GM12892 (cell line): Measurements from ENCODE around the gene CKS2.
"Not testable (repeated sequence)": the region's sequence is repeated elsewhere in the genome, so short reads cannot be mapped to it uniquely, and the experiment has no call there.

Source experiments
- DNase-seq: peaks from one replicate; pipeline ENCODE4 v3.0.0; 2011; ENCODE audit not compliant: insufficient read length
- FAIRE-seq: peaks from 2 replicates; lab custom pipeline; 2011; peaks lifted over from hg19 to GRCh38; lab: Jason Lieb, UNC
- POLR2A ChIP-seq: IDR thresholded peaks from 2 replicates; pipeline ENCODE4 v1.6.1; 2011; ENCODE audit warnings: low read depth, low read length, control low read depth
- POLR2AphosphoS5 ChIP-seq: IDR thresholded peaks from 2 replicates; pipeline ENCODE4 v1.6.1; 2011; ENCODE audit warnings: low read depth, low read length, control low read depth
- TAF1 ChIP-seq: IDR thresholded peaks from 2 replicates; pipeline ENCODE4 v1.6.1; 2011; ENCODE audit warnings: low read depth, mild to moderate bottlenecking, control low read depth, low read length, borderline replicate concordance

The CKS2 gene

DNA sequence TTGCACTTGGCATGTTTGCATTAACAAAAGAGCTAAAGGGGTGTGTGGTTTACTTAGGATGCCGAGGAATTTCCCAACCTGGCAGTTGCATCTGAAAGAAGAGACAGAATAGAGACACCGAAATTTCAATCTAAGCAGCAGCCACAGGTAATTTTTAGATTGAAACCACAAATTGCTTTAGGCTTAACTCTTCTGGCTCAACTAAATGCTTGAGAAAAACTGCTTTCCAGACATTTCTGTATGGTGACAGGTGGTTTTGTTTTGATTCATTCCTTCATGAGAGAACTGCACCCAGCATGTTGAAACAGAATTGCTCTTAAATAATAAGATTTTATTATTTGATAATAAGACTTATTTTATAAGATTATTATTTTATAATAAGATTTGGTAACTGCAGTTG is 28.8 kb downstream of the CKS2 start:
- FAIRE-seq, result peak; percentile 83
- TF ChIP-seq TAF1, result no peak
- no peak for DNase-seq

GRCh38 chr9:89340332-89340731 is 29.3 kb downstream of the CKS2 start:
- no peak for TF ChIP-seq POLR2AphosphoS5
- no peak for TF ChIP-seq POLR2A
- no peak for TF ChIP-seq TAF1
- peak; percentile 94 for FAIRE-seq
- DNase-seq, result no peak

DNA sequence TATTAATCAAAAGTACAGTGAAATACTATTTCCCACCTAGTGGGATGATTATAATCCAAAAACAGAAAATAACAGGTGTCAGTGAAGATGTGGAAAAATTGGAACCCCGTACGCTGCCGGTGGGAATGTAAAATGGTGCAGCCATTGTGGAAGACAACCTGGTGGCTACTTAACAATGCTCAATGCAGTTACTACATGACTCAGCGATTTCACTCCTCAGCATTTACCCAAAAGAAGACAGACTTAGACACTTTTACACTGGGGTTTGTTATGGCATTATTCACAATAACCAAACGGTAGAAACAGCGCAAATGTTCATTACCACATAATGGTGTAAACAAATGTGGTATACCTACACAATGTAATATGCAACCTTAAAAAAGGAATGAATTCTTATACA is 31.2 kb downstream of the CKS2 start:
- FAIRE-seq (peak; percentile 79), DNase-seq (no peak)
- TF ChIP-seq TAF1 (no peak), POLR2AphosphoS5 (no peak), POLR2A (no peak)

GRCh38 chr9:89342948-89343347 is 32.0 kb downstream of the CKS2 start:
- DNase-seq, result no peak
- TF ChIP-seq POLR2A (no peak), POLR2AphosphoS5 (no peak), TAF1 (no peak)
- no peak for FAIRE-seq

GRCh38 chr9:89343812-89344211 is 32.8 kb downstream of the CKS2 start:
- FAIRE-seq, result not testable (repeated sequence)

GRCh38 chr9:89345476-89345875 is 34.5 kb downstream of the CKS2 start:
- FAIRE-seq (no peak), DNase-seq (no peak)
- TF ChIP-seq POLR2A, result no peak
- no peak for TF ChIP-seq TAF1
- no peak for TF ChIP-seq POLR2AphosphoS5

More at GRCh38 chr9:89343812-89344211, 32.8 kb downstream of the CKS2 start:
- not testable (repeated sequence) for DNase-seq

DNA sequence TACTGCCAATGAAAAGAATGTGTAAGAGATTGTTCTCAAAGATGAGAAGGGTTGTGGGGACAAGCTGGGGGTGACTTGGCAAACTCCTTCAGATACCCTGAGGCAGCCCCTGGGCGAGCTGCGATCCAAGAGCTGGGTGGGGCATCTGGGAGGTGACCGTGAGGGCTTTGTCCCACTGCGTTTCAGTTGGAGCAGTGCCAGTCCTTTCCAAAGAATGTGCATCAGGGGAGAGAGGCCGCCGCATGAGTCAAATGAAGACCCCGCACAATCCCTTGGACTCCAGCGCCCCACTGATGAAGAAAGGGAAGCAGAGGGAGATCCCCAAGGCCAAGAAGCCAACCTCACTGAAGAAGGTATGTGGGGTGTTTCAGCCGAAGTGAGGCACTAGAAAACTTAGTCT is 35.7 kb downstream of the CKS2 start:
- DNase-seq (no peak), FAIRE-seq (no peak)
- TF ChIP-seq POLR2AphosphoS5, result no peak
- no peak for TF ChIP-seq TAF1
- no peak for TF ChIP-seq POLR2A

DNA sequence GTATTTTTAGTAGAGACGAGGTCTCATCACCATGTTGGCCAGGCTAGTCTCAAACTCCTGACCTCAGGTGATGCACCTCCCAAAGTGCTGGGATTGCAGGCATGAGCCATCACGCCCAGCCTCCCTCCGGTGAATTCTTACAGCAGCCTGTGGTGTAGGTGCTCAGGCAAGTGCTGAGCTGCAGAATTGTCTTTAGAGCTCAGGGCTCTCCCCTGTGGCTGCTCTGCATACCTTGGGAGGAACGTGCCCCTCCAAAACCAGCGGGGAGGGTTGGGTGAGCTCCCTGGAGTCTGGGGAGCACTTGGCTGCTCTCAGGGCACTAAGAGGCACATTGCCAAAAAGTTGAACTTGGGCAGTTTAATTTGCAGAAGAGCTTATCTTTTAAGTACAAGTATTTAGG is 36.7 kb downstream of the CKS2 start:
- no peak for DNase-seq
- no peak for FAIRE-seq
- no peak for TF ChIP-seq POLR2A
- TF ChIP-seq POLR2AphosphoS5, result no peak

DNA sequence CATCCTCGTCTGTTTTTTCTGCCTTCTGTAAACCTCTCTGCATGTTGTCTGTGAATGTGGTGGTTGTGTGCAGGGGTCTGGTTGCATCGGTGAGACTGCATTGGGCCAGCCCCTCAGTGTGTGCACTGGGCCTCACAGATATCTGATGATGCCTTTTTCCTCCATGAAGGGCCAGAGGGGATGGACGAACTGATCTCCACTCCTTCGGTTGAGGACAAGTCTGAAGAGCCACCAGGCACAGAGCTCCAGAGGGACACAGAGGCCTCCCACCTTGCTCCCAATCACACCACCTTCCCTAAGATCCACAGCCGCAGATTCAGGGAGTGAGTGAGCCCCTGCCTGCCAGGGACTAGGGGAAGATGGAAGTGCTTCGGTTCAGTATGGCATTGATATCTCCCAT is 38.6 kb downstream of the CKS2 start:
- TF ChIP-seq POLR2A (no peak), TAF1 (no peak), POLR2AphosphoS5 (no peak)
- DNase-seq (no peak), FAIRE-seq (no peak)

GRCh38 chr9:89350988-89351557 is 40.1 kb downstream of the CKS2 start:
- DNase-seq (no peak), FAIRE-seq (no peak)
- TF ChIP-seq POLR2AphosphoS5 (no peak), POLR2A (no peak), TAF1 (no peak)

DNA sequence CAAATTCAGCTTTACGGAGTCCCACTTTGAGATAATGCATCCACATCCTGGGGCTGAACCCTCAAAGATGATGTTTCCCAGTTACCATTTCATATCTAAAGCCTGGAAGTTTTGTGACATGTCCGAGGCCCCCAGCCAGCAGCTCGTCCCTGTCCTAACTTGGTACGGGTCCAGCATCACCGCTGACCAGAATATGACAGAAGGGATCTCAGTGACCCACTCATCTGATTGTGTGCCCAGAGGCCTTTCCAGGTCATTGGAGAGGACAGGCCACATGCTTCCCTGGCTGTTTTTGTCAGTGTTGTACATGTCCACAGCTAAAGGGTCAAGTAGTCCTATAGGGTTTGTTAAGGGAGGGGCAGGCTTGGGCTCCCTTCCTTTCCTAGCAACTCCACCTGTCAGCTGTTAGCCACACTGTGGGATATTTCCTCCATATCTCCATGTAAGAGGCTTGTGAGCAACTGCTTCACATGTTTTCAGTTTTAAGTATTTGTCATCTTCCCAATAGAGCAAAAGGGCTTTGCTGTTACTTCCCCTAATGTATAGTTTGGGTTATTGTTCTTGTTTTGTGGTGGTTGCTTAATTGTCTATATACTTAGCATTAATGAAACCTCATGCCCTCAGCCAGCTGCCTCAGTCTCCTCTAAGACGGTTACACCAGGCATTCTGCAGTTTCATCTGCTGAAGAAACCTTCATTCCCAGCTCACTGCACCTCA is 40.7 kb downstream of the CKS2 start:
- no peak for FAIRE-seq
- TF ChIP-seq POLR2AphosphoS5 (no peak), TAF1 (no peak), POLR2A (no peak)
- no peak for DNase-seq

- DNase-seq (no peak), FAIRE-seq (no peak)
- TF ChIP-seq TAF1, result no peak
- no peak for TF ChIP-seq POLR2AphosphoS5
- no peak for TF ChIP-seq POLR2A
Measured at GRCh38 chr9:89352451-89352850, 41.5 kb downstream of the CKS2 start.

GRCh38 chr9:89352874-89353649 is 42.1 kb downstream of the CKS2 start:
- TF ChIP-seq POLR2A (0 out of 2 replicates have a peak, but pooled peaks have one; percentile 23), POLR2AphosphoS5 (no peak)

More at GRCh38 chr9:89352874-89353649, 42.1 kb downstream of the CKS2 start:
- FAIRE-seq, result no peak
- no peak for DNase-seq
